Suprapubic skin (tissue), 4 donors: ENCODE results near the gene DCN.

Experiments
- CTCF ChIP-seq, 2 donors: fragments of 200-600 bp in 1 of 2; fragments of 450-650 bp in 1 of 2; sonication (generic) in 1 of 2; IDR thresholded peaks; one replicate each; pipeline ENCODE4 v1.5.1; 2016 to 2019; ENCODE audit warnings: antibody characterized with exemption in 2 of 2, mild to moderate bottlenecking in 1 of 2, moderate library complexity in 1 of 2
- EP300 ChIP-seq: sonication (generic); formaldehyde crosslinking; IDR thresholded peaks from one replicate; pipeline ENCODE4 v1.6.1; 2017; ENCODE audit warnings: antibody characterized with exemption
- POLR2A ChIP-seq, 2 donors: fragments of 450-650 bp; IDR thresholded peaks; one replicate each; pipeline ENCODE4 v1.6.1; 2017; ENCODE audit warnings: antibody characterized with exemption in 2 of 2, mild to moderate bottlenecking in 2 of 2, moderate library complexity in 2 of 2
- POLR2AphosphoS5 ChIP-seq, 3 donors: sonication (generic); formaldehyde crosslinking; IDR thresholded peaks; one replicate each; pipeline ENCODE4 v1.6.1; 2017; ENCODE audit warnings: antibody characterized with exemption in 3 of 3

- TF ChIP-seq CTCF (IDR thresholded peaks at IDR 0.05) (no peak), POLR2A (IDR thresholded peaks at IDR 0.05) (no peak), POLR2AphosphoS5 (IDR thresholded peaks at IDR 0.05) (no peak), EP300 (no peak)
These were observed 59.2 kb downstream of the DCN start for GRCh38 chr12:91123236-91123916.
